ENCODE results near the gene PCYT1A. TPM values are rescaled to one million over a fixed set of nuclear protein-coding genes. Genes with fewer than 3 reads are reported as not detected.
A peak's percentile ranks its signal among the peaks of the same experiment; 100 is the strongest.
"Not testable (repeated sequence)": the region's sequence is repeated elsewhere in the genome, so short reads cannot be mapped to it uniquely, and the experiment has no call there.

PCYT1A gene
- total RNA-seq, 1 donor from 2014 or later: 33.9 TPM

DNA sequence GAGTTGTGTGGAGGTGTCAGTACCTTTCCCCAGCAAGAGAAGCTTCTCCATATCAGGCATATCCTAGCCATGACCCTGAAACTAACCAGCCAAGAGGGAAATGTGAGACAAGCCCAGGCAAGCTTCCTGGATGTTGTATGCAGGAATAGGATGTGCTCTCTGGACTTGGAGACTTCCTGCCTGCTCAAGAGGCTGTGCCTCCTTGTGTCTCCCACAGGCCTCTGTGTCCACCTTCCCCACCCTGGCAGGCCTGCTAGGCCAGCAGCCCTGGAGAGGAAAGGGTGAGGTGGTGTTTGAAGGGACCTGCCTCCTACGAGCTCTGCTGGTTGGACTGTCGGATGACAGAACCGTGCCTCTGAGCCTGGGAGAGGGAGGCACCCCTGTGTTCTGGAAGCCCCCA, 32.6 kb upstream of the PCYT1A start:
- H3K36me3 Mint-ChIP-seq (ENCODE audit: insufficient read depth): no peaks in the 10 kb centered on the region
- H3K9me3 Mint-ChIP-seq (ENCODE audit: low read depth): no peaks in the 10 kb centered on the region
- H3K27ac Mint-ChIP-seq: no peak overlapping the region
- no peaks in the 10 kb centered on the region for H3K4me1 Mint-ChIP-seq (ENCODE audit: low read depth)
- H3K27me3 Mint-ChIP-seq: no peaks in the 10 kb centered on the region
- no peak for DNase-seq (ENCODE audit: low spot score, unreplicated experiment)
- no peak overlapping the region for H3K4me3 Mint-ChIP-seq (ENCODE audit: low read depth)
- TF ChIP-seq, protein P1, sequence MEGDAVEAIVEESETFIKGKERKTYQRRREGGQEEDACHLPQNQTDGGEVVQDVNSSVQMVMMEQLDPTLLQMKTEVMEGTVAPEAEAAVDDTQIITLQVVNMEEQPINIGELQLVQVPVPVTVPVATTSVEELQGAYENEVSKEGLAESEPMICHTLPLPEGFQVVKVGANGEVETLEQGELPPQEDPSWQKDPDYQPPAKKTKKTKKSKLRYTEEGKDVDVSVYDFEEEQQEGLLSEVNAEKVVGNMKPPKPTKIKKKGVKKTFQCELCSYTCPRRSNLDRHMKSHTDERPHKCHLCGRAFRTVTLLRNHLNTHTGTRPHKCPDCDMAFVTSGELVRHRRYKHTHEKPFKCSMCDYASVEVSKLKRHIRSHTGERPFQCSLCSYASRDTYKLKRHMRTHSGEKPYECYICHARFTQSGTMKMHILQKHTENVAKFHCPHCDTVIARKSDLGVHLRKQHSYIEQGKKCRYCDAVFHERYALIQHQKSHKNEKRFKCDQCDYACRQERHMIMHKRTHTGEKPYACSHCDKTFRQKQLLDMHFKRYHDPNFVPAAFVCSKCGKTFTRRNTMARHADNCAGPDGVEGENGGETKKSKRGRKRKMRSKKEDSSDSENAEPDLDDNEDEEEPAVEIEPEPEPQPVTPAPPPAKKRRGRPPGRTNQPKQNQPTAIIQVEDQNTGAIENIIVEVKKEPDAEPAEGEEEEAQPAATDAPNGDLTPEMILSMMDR (IDR thresholded peaks at IDR 0.05; ENCODE audit: unreplicated experiment): no peak

DNA sequence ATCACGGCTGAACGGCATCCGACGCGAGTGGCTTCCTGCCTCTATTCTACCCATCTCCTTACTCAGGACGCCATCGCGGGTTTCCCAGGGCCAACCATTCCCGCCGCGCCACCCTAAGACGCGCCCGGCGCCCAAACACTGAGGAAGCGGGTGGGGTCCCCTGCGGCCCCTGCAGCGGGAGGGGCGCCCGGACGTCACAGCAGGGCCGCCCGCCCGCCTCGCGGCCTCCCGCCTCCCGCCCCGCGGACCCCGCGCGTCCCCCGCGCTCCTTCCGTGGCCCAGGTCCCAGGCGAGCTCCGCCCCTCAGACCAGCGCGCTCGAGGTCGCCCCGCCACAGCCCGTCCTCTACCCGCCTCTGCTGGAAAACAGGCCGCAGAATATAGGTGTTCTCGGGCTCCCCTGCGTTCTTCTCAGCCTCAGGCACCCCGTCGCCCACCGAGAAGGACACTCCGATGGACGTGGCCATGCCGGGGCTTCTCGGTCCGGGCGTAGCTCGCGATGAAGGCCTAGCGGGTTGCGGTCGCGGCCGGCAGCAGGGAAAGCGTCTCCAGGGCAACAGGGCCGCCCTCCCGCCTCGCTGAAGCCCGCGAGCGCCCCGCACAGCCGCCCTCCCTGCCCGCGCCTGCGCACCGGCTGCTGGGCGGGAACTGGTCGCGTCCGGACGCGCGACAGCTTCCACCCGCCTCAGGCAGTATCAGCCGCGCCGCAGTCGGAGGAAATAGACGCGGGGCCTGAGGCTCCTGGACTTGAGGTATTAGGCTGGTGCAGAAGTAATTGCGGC, 30.4 kb upstream of the PCYT1A start, which contains the start of gene DYNLT2B:
TSS of gene DYNLT2B (minus strand) at position 554 of the 781 bp plus-strand sequence. CDS start at position 466, 88 bp downstream.
- H3K36me3 Mint-ChIP-seq (ENCODE audit: insufficient read depth): peaks cover 7% of the 10 kb centered on the region
- peak within 1 kb of the TSS; percentile 95 for H3K4me3 Mint-ChIP-seq (ENCODE audit: low read depth)
- DNase-seq (ENCODE audit: low spot score, unreplicated experiment): peak; percentile 83
- TF ChIP-seq, protein P1 (IDR thresholded peaks at IDR 0.05; ENCODE audit: unreplicated experiment): no peak
- no peaks in the 10 kb centered on the region for H3K9me3 Mint-ChIP-seq (ENCODE audit: low read depth)
- H3K4me1 Mint-ChIP-seq (ENCODE audit: low read depth): no peaks in the 10 kb centered on the region
- H3K27ac Mint-ChIP-seq: peak within 1 kb of the TSS; percentile 99
- H3K27me3 Mint-ChIP-seq: no peaks in the 10 kb centered on the region

DNA sequence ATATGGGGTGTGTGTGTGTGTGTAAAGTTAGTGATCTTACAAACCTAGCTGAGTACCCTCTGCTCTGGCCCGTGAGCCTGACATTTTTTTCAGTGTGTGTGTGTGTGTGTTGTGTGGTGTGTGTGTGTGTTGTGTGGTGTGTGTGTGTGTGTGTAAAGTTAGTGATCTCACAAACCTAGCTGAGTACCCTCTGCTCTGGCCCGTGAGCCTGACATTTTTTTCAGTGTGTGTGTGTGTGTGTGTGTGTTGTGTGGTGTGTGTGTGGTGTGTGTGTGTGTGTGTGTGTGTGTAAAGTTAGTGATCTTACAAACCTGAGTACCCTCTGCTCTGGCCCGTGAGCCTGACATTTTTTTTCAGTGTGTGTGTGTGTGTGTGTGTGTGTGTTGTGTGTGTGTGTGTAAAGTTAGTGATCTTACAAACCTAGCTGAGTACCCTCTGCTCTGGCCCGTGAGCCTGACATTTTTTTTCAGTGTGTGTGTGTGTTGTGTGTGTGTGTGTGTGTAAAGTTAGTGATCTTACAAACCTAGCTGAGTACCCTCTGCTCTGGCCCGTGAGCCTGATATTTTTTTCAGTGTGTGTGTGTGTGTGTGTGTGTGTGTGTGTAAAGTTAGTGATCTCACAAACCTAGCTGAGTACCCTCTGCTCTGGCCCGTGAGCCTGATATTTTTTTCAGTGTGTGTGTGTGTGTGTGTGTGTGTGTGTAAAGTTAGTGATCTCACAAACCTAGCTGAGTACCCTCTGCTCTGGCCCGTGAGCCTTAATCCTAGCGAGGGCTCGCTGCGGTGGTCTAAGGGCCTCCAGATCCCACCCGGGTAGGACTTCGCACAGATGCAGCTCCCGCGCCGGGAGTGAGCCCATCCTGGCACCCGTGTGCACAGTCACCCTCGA, 29.5 kb upstream of the PCYT1A start:
- H3K4me3 Mint-ChIP-seq (ENCODE audit: low read depth): peak overlapping the region; percentile 95
- DNase-seq (ENCODE audit: low spot score, unreplicated experiment); H3K27me3 Mint-ChIP-seq; H3K36me3 Mint-ChIP-seq (ENCODE audit: insufficient read depth); H3K9me3 Mint-ChIP-seq (ENCODE audit: low read depth); H3K4me1 Mint-ChIP-seq (ENCODE audit: low read depth): not testable (repeated sequence)
- H3K27ac Mint-ChIP-seq: peak overlapping the region; percentile 94

DNA sequence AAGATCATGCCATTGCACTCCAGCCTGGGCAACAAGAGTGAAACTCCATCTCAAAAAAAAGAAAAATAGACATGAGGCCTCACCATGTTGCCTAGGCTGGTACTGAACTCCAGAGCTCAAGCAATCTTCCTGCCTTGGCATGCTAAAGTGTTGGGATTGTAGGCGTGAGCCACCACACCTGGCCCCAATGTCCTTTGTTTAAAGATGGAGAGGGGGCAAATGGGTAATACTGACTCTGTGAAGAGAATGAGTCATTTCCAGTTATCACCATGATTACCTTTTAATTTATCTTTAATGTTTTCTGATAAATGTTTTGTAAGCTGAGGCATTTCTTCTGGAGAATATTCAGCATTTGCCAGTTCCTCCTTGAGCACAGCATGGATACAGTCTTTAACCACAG, 28.3 kb upstream of the PCYT1A start:
- Mint-ChIP-seq H3K4me1 (ENCODE audit: low read depth) (no peaks in the 10 kb centered on the region), H3K4me3 (ENCODE audit: low read depth) (no peak overlapping the region), H3K27ac (no peak overlapping the region), H3K36me3 (ENCODE audit: insufficient read depth) (peaks cover 7% of the 10 kb centered on the region), H3K27me3 (no peaks in the 10 kb centered on the region), H3K9me3 (ENCODE audit: low read depth) (no peaks in the 10 kb centered on the region)
- TF ChIP-seq, protein P1 (IDR thresholded peaks at IDR 0.05; ENCODE audit: unreplicated experiment): no peak
- no peak for DNase-seq (ENCODE audit: low spot score, unreplicated experiment)

DNA sequence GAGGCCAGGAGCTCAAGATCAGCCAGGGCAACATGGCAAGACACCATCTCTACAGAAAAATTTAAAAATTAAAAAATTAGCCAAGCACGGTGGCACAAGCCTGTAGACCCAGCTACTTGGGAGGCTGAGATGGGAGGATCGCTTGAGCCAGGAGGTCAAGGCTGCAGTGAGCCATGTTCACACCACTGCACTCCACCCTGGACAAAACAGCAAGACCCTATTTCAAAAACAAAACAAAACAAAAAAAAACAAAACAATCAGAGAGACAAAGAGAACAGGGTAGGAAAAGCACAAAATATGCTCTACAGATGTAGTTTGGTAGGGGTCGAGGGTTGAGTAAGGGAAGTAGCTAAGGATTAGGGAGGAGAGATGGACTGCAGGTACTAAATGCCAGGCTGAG, 27.1 kb upstream of the PCYT1A start:
- Mint-ChIP-seq H3K27ac (no peak overlapping the region), H3K4me3 (ENCODE audit: low read depth) (peak overlapping the region; percentile 9), H3K4me1 (ENCODE audit: low read depth) (no peaks in the 10 kb centered on the region), H3K27me3 (no peaks in the 10 kb centered on the region), H3K36me3 (ENCODE audit: insufficient read depth) (peaks cover 7% of the 10 kb centered on the region), H3K9me3 (ENCODE audit: low read depth) (no peaks in the 10 kb centered on the region)
- TF ChIP-seq, protein P1 (IDR thresholded peaks at IDR 0.05; ENCODE audit: unreplicated experiment): no peak
- DNase-seq (ENCODE audit: low spot score, unreplicated experiment): no peak

DNA sequence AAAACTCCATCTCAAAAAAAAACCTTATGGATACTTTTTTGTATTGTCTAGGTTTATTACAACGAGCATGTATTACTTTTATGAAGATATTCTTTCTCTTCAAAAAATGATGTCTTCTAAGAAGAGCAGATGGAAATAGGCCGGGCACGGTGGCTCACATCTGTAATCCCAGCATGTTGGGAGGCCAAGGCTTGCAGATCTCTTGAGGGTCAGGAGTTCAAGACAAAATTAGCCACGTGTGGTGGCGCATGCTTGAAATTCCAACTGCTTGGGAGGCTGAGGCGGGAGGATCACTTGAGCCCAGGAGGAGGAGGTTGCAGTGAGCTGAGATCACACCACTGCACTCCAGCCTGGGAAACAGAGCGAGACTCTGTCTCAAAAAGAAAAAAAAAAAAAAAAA, 26.6 kb upstream of the PCYT1A start:
- DNase-seq (ENCODE audit: low spot score, unreplicated experiment); H3K9me3 Mint-ChIP-seq (ENCODE audit: low read depth); H3K4me1 Mint-ChIP-seq (ENCODE audit: low read depth); H3K4me3 Mint-ChIP-seq (ENCODE audit: low read depth); H3K27me3 Mint-ChIP-seq; H3K36me3 Mint-ChIP-seq (ENCODE audit: insufficient read depth): not testable (repeated sequence)
- peak overlapping the region; percentile 19 for H3K27ac Mint-ChIP-seq

DNA sequence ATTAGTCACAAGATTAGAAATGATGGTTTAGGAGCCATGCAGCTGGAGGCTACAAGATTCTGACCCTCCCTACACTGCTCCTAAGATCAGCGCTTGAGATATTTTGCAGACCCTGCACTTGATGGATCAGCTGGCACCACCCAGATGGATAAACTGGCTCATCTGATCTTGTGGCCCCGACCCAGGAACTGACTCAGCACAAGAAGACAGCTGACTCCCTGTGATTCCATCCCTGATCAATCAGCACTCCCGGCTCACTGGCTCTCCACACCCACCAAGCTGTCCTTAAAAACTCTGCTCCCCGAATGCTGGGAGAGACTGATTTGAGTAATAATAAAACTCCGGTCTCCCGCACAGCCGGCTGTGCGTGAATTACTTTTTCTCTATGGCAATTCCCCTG, 15.4 kb upstream of the PCYT1A start:
- H3K36me3 Mint-ChIP-seq (ENCODE audit: insufficient read depth): peaks cover 16% of the 10 kb centered on the region
- not testable (repeated sequence) for H3K4me3 Mint-ChIP-seq (ENCODE audit: low read depth); H3K9me3 Mint-ChIP-seq (ENCODE audit: low read depth); H3K27me3 Mint-ChIP-seq; H3K27ac Mint-ChIP-seq; H3K4me1 Mint-ChIP-seq (ENCODE audit: low read depth); DNase-seq (ENCODE audit: low spot score, unreplicated experiment)

DNA sequence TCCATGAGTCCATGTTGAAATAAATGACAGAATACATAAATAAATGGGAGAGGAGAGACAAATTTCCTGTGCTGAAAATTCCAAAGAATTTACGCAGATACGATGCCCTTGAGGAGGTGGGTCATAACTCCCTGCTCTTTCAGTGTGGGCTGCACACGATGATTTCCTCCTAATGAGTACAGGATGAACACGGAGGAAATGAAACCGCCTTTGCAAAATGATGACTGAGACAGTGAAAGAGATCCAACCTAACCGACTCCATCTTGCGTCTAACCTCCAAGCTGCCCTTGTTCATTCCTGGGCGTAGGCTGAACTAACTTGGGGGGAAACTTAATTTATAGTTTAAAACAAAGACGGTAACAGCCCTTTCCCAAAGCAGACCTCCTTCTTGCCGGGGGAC, 15.0 kb upstream of the PCYT1A start:
- not testable (repeated sequence) for DNase-seq (ENCODE audit: low spot score, unreplicated experiment); H3K4me1 Mint-ChIP-seq (ENCODE audit: low read depth)
- peaks cover 16% of the 10 kb centered on the region for H3K36me3 Mint-ChIP-seq (ENCODE audit: insufficient read depth)

More for the DNA sequence above, 15.0 kb upstream of the PCYT1A start:
- not testable (repeated sequence) for H3K27me3 Mint-ChIP-seq; H3K9me3 Mint-ChIP-seq (ENCODE audit: low read depth); H3K27ac Mint-ChIP-seq; H3K4me3 Mint-ChIP-seq (ENCODE audit: low read depth)
